ELR (cell line): ENCODE results near the gene ADAMTS16.

Experiments used
- DNase-seq: peaks from one replicate; pipeline ENCODE4 v3.0.0-alpha.2; 2015; ENCODE audit warnings: low read depth

Gene ADAMTS16

GRCh38 chr5:5144441-5144840, 4.3 kb downstream of the ADAMTS16 start:
- DNase-seq = no peak

GRCh38 chr5:5145651-5146529, 5.8 kb downstream of the ADAMTS16 start:
- DNase-seq = peak; percentile 98

GRCh38 chr5:5146530-5147160, 6.5 kb downstream of the ADAMTS16 start:
- peak; percentile 29 for DNase-seq

- no peak for DNase-seq
These were observed 9.0 kb downstream of the ADAMTS16 start for GRCh38 chr5:5149154-5149553.

- no peak for DNase-seq
These were observed 10.5 kb downstream of the ADAMTS16 start for GRCh38 chr5:5150667-5151066.

GRCh38 chr5:5154733-5155132, 14.6 kb downstream of the ADAMTS16 start:
- no peak for DNase-seq

GRCh38 chr5:5155617-5156016, 15.5 kb downstream of the ADAMTS16 start:
- DNase-seq = no peak

- no peak for DNase-seq
These were observed 16.4 kb downstream of the ADAMTS16 start for GRCh38 chr5:5156471-5157082.

GRCh38 chr5:5158472-5158895, 18.4 kb downstream of the ADAMTS16 start:
- DNase-seq = no peak

GRCh38 chr5:5159282-5160103, 19.4 kb downstream of the ADAMTS16 start:
- DNase-seq = no peak

- DNase-seq = no peak
These were observed 24.0 kb downstream of the ADAMTS16 start for GRCh38 chr5:5164163-5164562.

- peak; percentile 75 for DNase-seq
These were observed 25.4 kb downstream of the ADAMTS16 start for GRCh38 chr5:5165541-5166002.

- DNase-seq = no peak
These were observed 29.3 kb downstream of the ADAMTS16 start for GRCh38 chr5:5169466-5169865.

- no peak for DNase-seq
These were observed 38.0 kb downstream of the ADAMTS16 start for GRCh38 chr5:5178136-5178535.

GRCh38 chr5:5178580-5178979, 38.5 kb downstream of the ADAMTS16 start:
- DNase-seq = no peak

GRCh38 chr5:5179079-5179478, 38.9 kb downstream of the ADAMTS16 start:
- DNase-seq = peak; percentile 35

GRCh38 chr5:5179597-5179996, 39.5 kb downstream of the ADAMTS16 start:
- DNase-seq = no peak

GRCh38 chr5:5181650-5182324, 41.7 kb downstream of the ADAMTS16 start:
- no peak for DNase-seq

- DNase-seq = peak; percentile 42
These were observed 42.5 kb downstream of the ADAMTS16 start for GRCh38 chr5:5182508-5183188.

- no peak for DNase-seq
These were observed 43.1 kb downstream of the ADAMTS16 start for GRCh38 chr5:5183189-5183699.

- no peak for DNase-seq
These were observed 43.8 kb downstream of the ADAMTS16 start for GRCh38 chr5:5183933-5184332.
